HEK293T (cell line): ENCODE results near the gene RRP36.
A peak's percentile ranks its signal among the peaks of the same experiment; 100 is the strongest.

Experiments
- CTCF ChIA-PET: fragments of 350-600 bp; formaldehyde crosslinking; extraction: SDS; loops from one replicate; lab custom pipeline; 2021; ENCODE audit warnings: antibody characterized with exemption, inconsistent platforms; lab: Yijun Ruan, JAX
- POLR2A ChIA-PET: fragments of 350-600 bp; formaldehyde crosslinking; extraction: SDS; loops from one replicate; lab custom pipeline; 2020; ENCODE audit warnings: antibody characterized with exemption, inconsistent platforms; lab: Yijun Ruan, JAX
- DNase-seq: peaks from one replicate; pipeline ENCODE4 v3.0.0; 2012; ENCODE audit warnings: mixed read lengths; ENCODE audit errors: extremely low spot score
- ARNT ChIP-seq: fragments of 450-650 bp; IDR thresholded peaks from 2 replicates; pipeline ENCODE4 v1.6.1; 2017; ENCODE audit warnings: mild to moderate bottlenecking
- BHLHE40 ChIP-seq: fragments of 450-650 bp; IDR thresholded peaks from 2 replicates; pipeline ENCODE4 v1.6.1; 2016; ENCODE audit warnings: mild to moderate bottlenecking, moderate library complexity, borderline replicate concordance
- CTBP1 ChIP-seq: fragments of 450-650 bp; IDR thresholded peaks from 2 replicates; pipeline ENCODE4 v1.6.1; 2016; ENCODE audit warnings: borderline replicate concordance
- ELF4 ChIP-seq: fragments of 450-650 bp; IDR thresholded peaks from 2 replicates; pipeline ENCODE4 v1.6.1; 2017; ENCODE audit warnings: antibody characterized with exemption
- FOXA1 ChIP-seq: fragments of 450-650 bp; IDR thresholded peaks from 2 replicates; pipeline ENCODE4 v1.6.1; 2016; ENCODE audit warnings: mild to moderate bottlenecking
- FOXK2 ChIP-seq: fragments of 450-650 bp; IDR thresholded peaks from 2 replicates; pipeline ENCODE4 v1.6.1; 2016; ENCODE audit warnings: mild to moderate bottlenecking
- FOXM1 ChIP-seq: fragments of 450-650 bp; IDR thresholded peaks from 2 replicates; pipeline ENCODE4 v1.6.1; 2017; ENCODE audit warnings: mild to moderate bottlenecking, borderline replicate concordance
- HDGF ChIP-seq: fragments of 450-650 bp; IDR thresholded peaks from 2 replicates; pipeline ENCODE4 v1.6.1; 2017; ENCODE audit warnings: antibody characterized with exemption, borderline replicate concordance
- L3MBTL2 ChIP-seq: fragments of 450-650 bp; conservative IDR thresholded peaks from 2 replicates; pipeline ENCODE4 v1.6.1; 2016; ENCODE audit warnings: mild to moderate bottlenecking
- LEF1 ChIP-seq: fragments of 450-650 bp; IDR thresholded peaks from 2 replicates; pipeline ENCODE4 v1.6.1; 2017; ENCODE audit warnings: mild to moderate bottlenecking, borderline replicate concordance
- NFRKB ChIP-seq: fragments of 450-650 bp; IDR thresholded peaks from 2 replicates; pipeline ENCODE4 v1.6.1; 2016; ENCODE audit warnings: mild to moderate bottlenecking, moderate library complexity
- PKNOX1 ChIP-seq: fragments of 450-650 bp; IDR thresholded peaks from 2 replicates; pipeline ENCODE4 v1.6.1; 2016
- SP1 ChIP-seq: fragments of 450-650 bp; IDR thresholded peaks from 2 replicates; pipeline ENCODE4 v1.6.1; 2017
- SUZ12 ChIP-seq: fragments of 450-650 bp; IDR thresholded peaks from 2 replicates; pipeline ENCODE4 v1.6.1; 2016; ENCODE audit warnings: mild to moderate bottlenecking
- TARDBP ChIP-seq: fragments of 450-650 bp; IDR thresholded peaks from 2 replicates; pipeline ENCODE4 v1.6.1; 2016
- ZNF384 ChIP-seq: fragments of 450-650 bp; IDR thresholded peaks from 2 replicates; pipeline ENCODE4 v1.6.1; 2016

The RRP36 gene, protein sequence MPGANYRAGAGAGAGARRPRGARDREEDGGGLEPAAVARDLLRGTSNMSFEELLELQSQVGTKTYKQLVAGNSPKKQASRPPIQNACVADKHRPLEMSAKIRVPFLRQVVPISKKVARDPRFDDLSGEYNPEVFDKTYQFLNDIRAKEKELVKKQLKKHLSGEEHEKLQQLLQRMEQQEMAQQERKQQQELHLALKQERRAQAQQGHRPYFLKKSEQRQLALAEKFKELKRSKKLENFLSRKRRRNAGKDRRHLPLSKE

DNA sequence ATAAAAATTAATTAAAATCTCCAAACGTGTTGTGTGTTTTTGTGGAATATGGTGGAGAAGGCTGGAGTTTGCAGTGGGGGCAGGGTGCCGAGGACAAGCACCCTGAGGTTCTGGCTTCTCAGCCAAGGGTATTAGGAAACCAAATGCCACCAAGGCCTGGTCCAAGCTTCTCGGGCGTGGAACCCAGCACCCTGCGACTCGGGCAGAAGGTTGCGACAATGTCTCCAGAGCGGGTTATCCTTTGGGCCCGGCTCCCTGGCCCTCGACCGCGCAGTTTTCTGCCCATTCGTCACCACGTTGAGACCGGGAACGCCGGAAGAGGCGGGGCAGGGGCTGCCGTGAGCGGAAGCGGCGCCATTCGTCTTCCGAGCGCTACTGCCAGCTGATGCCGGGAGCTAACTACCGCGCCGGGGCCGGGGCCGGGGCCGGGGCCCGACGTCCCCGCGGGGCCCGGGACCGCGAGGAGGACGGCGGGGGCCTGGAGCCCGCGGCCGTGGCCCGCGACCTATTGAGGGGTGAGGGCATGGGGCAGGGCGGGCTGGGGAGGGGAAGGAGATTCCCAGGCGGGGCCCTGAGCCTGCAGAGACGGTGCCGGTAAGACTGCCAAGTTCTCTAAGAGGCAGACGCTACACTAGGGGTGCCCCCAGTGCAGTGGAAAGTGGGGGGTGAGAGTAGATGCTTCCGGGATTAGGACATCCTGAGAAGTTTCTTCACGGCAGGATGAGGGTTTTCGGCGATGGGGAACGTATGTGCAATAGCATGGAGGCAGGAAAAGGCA, at the start of gene RRP36:
RRP36 (plus strand) TSS at position 354 of the 778 bp plus-strand sequence; CDS start at position 386, 32 bp downstream.
- POLR2A ChIA-PET: interaction anchor here (1.0 to 2.8 kb wide), 15 partner anchors 7 to 142 kb away, joined by 3 to 26 read pairs (median 6); partner anchors contain the start of genes CNPY3, CUL7, KLC4 and KLHDC3
- DNase-seq: peak; percentile 85
- TF ChIP-seq CTBP1: no peak
- no peak for TF ChIP-seq ZNF384
- no peak for TF ChIP-seq SP1
- TF ChIP-seq L3MBTL2: peak; percentile 70
- no peak for TF ChIP-seq TARDBP
- TF ChIP-seq FOXA1: no peak
- no peak for TF ChIP-seq ARNT
- TF ChIP-seq BHLHE40: no peak
- peak; percentile 72 for TF ChIP-seq PKNOX1
- TF ChIP-seq LEF1: no peak
- no peak for TF ChIP-seq FOXM1
- CTCF ChIA-PET: interaction anchor here (0.6 to 0.7 kb wide), 2 partner anchors 29 to 56 kb away, joined by 3 read pairs; no protein-coding TSS in a partner anchor

DNA sequence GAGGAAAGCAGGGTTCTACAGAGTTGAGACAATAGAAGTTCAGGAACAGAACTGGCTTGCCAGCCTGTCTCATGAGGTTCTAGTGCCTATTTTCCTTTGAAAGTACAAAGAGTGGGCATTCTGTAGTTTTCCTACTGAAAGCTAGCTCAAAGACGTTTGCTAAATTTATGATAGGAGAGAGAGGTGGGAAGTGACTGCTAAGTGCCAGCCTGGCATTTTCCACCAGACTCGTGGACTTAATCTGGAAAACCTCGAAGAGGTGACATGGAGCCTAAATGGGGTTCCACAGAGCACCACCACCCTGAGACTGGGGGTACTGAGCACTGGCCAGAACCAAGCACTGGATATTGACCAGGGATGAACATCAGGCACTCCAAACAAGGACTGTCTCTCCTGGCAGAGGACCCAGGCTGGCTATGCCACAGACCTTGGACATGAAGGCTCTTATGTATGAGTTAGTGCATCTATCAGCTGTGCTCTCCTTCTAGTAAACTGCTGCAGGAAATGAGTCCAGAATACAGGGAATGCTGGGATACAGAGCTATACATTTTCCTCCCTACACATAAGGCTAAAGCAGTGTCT, 49.6 kb upstream of the RRP36 start:
- DNase-seq: no peak
- POLR2A ChIA-PET: interaction anchor here (1.2 to 2.0 kb wide), 5 partner anchors 12 to 259 kb away, joined by 4 to 16 read pairs (median 7); partner anchors contain the start of genes CNPY3, KLC4, KLHDC3 and MEA1
- TF ChIP-seq HDGF (no peak), ELF4 (no peak), CTBP1 (no peak), L3MBTL2 (no peak), FOXA1 (no peak), SUZ12 (no peak), LEF1 (no peak), NFRKB (no peak)
- CTCF ChIA-PET: no interaction called here

- ChIA-PET CTCF (no interaction called here), POLR2A (interaction anchor here (1.2 to 1.4 kb wide), 3 partner anchors 10 to 48 kb away, joined by 3 to 14 read pairs (median 3); partner anchors contain the start of genes PPP2R5D and RRP36)
- TF ChIP-seq ELF4: no peak
- TF ChIP-seq NFRKB: no peak
- no peak for TF ChIP-seq ARNT
- TF ChIP-seq BHLHE40: no peak
- no peak for TF ChIP-seq TARDBP
- no peak for TF ChIP-seq PKNOX1
- no peak for TF ChIP-seq SUZ12
- TF ChIP-seq FOXA1: no peak
- TF ChIP-seq LEF1: no peak
- DNase-seq: no peak
These were observed 47.5 kb upstream of the RRP36 start for GRCh38 chr6:42973926-42974325.

- POLR2A ChIA-PET: interaction anchor here (2.1 kb wide), 1 partner anchor 9 kb away, joined by 16 read pairs; the partner anchor contains the start of gene PPP2R5D
- no peak for TF ChIP-seq BHLHE40
- no peak for TF ChIP-seq SUZ12
- no peak for TF ChIP-seq ARNT
- no peak for TF ChIP-seq SP1
- TF ChIP-seq LEF1: no peak
- no peak for TF ChIP-seq FOXK2
- TF ChIP-seq FOXA1: no peak
- no peak for TF ChIP-seq ELF4
- no peak for TF ChIP-seq FOXM1
- TF ChIP-seq L3MBTL2: no peak
- no peak for TF ChIP-seq PKNOX1
- no peak for TF ChIP-seq NFRKB
- no peak for TF ChIP-seq TARDBP
- TF ChIP-seq HDGF: no peak
- no peak for TF ChIP-seq CTBP1
- no peak for TF ChIP-seq ZNF384
- no peak for DNase-seq
- CTCF ChIA-PET: interaction anchor here (0.7 kb wide), 1 partner anchor 12 kb away, joined by 3 read pairs; no protein-coding TSS in a partner anchor
These were observed 46.4 kb upstream of the RRP36 start for GRCh38 chr6:42974919-42975505.

DNA sequence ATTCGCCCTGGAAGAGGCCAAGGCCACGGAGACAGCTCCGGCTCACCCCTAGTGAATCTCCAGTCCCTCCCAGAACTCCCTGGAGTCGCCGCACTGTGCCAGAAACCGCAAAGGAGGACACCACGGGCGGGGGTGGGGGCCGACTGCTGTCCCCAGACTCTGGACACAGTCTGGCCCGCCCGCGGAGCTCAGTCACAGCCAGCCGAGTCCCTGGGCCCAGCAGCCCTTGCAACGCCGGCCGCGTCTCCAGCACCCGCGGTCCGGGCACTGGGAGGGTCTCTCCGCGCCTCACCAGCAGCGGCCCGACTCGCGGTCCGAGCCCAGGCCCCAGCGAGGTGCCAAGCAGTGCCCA, 43.0 kb upstream of the RRP36 start:
- CTCF ChIA-PET: interaction anchor here (0.5 to 1.1 kb wide), 2 partner anchors 79 to 391 kb away, joined by 4 read pairs; partner anchors contain the start of gene ZNF318
- POLR2A ChIA-PET: interaction anchor here (0.7 to 3.9 kb wide), 28 partner anchors 9 to 264 kb away, joined by 3 to 47 read pairs (median 5); partner anchors contain the start of genes CNPY3, CUL7, GNMT and KLC4
- peak; percentile 39 for DNase-seq
- TF ChIP-seq NFRKB: no peak
- TF ChIP-seq FOXA1: no peak
- TF ChIP-seq ARNT: no peak
- no peak for TF ChIP-seq FOXM1
